Bone marrow (tissue), 2 donors: ENCODE data around the gene NHSL1.

Experiments used
- DNase-seq, 2 donors: peaks; one replicate each; lab custom pipeline; 2025; lab: John Stamatoyannopoulos, UW

Gene NHSL1

GRCh38 chr6:138465007-138465645, 34.2 kb downstream of the NHSL1 start:
- DNase-seq: no peak

DNA sequence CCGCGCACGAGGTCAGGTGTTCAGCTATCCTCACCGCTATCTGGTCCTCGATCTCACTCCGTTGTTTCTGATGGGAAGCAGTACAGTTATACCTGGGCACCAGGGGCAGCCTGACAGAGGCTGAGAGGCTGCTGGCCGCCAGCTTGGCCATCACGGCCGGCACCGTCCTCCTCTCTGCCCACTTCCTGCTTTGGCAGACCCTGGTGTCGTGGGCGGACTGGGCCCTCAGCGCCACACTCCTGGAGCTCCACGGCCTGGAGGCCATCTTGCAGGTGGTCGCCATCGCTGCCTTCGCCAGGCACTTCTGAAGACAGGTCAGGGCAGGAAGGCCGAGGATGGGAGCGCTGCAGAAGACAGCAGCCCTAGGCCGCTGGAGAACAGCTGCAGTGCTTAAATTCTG, 35.2 kb downstream of the NHSL1 start:
- no peak for DNase-seq

DNA sequence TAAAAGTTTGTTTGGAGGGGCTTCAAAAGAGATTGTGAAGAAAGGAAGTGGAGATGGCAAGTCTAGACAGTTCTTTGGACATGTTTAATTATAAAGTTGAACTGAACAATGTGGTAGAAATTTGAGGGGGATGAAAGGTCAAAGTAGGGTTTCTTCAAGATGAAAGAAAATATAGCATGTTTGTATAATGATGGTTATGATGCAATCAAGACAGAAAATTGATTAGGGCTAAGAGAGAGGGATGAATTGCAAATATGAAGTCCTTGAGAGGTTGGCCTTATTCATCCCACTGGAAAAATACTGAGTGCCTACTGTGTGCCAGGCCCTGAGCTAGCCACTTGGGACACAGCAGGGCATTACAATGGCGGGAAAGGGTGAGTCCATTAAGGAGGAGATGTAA, 37.6 kb downstream of the NHSL1 start:
- no peak for DNase-seq

DNA sequence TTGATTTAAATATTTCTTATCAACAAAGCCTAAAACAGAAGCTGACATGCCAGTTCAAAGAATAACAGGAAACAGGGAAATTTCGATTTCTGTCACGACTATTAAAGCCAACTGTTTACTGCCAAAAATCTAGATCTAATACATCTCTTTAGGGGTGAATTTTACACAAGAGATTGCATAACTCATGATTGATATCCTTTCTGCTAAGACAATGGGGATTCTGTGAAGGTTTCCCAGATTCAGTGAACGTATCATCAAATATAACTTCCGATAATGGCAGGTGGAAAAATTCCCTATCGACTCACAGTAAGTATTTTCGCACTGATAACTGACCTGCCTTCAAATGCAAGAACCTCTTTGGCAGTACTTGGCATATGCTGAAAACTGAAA, 42.9 kb downstream of the NHSL1 start:
- DNase-seq: no peak

- DNase-seq: no peak
These were observed 43.4 kb downstream of the NHSL1 start for GRCh38 chr6:138455746-138456400.

- no peak for DNase-seq
These were observed 44.1 kb downstream of the NHSL1 start for GRCh38 chr6:138454981-138455706.

DNA sequence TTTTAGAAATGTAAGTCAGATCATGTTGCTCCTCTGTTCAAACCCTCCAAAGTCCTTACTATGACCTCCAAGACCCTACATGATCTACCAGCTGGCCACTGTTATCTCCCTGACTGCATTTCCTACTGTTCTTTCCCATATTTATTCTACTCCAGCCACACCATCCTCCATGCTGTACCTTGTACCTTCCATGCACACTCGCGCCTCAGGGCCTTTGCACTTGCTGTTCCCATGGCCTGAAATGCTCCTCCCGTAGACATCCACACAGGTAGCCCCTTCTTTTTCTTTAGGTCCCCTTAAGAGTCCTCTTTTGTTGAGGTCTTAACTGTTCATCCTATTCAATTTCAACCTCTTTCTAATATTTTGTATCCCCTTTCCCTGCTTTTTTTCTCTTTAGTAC, 48.3 kb downstream of the NHSL1 start:
- DNase-seq: no peak

DNA sequence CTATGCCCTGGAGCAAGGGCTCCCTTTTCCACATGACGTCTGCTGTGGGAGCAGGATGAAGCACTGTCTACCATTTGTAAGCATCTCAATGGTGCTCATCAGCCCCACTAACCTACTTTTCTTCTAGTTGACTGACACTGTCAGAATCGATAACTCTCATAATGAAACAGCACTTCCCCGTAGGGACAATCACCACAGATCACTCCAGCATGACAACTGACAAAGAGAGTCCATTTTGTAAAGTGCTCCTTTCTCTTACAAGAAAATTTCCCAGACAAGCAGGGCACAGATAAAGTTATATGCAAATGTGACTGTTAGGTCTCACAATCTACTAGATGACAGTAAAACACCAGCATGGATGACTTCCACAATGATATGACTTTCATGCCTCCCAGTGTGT, 48.8 kb downstream of the NHSL1 start:
- DNase-seq: no peak

- DNase-seq: no peak
These were observed 52.5 kb downstream of the NHSL1 start for GRCh38 chr6:138446821-138447220.

DNA sequence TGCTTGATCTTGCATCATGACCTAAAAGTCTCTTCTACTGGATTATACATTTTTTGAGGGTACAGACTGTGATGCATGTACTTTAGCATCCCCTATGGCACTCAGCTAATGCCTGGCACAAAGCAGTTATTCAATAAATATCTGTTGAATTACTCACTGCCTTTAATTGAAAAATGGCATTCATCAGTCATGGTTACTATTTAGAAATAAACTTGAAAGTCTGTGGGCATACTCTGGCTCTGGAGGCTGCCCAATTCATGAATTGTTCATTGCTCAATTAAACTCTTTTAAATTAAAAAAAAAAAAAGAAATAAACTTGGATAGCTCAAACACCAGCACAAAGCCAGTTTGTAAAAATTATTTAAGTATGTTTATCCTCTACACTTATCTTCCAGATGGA, 55.3 kb downstream of the NHSL1 start:
- DNase-seq: no peak

DNA sequence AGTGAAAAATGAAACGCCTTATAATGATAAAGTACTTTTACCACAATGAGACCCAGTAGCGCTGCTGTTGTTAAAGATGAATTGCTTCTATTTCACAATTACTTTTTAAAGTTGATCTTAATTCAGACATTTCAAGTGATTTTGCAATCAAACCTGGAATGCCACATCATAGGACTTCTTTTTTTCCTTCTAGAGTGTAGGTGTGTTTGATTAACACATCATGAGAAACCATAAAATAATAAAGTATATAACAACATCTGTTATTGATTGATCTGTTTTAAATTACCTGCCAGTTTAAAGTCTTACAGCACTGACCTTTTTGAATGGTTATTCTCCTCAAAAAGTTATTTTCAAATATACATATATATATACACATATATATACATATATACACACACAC, 56.6 kb downstream of the NHSL1 start:
- DNase-seq: no peak

GRCh38 chr6:138441965-138442364, 57.3 kb downstream of the NHSL1 start:
- DNase-seq: no peak

GRCh38 chr6:138440758-138441357, 58.4 kb downstream of the NHSL1 start:
- DNase-seq: no peak

DNA sequence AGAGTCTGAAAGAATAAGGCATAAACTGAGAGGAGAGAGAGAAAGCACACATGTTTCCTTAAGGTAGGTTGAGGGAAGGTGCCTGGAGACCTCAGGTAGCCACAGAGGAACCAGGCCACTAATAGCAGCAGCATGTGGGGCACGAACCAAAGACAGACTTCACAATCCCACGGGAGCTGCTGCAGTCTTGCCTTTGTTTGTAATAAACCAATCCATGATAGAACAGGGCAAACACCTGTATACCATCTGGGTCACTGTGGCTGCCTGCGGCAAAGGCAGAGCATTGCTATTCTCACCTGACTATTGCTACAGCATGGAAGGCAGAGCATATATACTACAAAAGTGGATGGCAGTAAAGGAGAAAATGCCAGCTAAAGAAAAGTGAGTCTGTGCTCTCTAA, 59.0 kb downstream of the NHSL1 start:
- no peak for DNase-seq

DNA sequence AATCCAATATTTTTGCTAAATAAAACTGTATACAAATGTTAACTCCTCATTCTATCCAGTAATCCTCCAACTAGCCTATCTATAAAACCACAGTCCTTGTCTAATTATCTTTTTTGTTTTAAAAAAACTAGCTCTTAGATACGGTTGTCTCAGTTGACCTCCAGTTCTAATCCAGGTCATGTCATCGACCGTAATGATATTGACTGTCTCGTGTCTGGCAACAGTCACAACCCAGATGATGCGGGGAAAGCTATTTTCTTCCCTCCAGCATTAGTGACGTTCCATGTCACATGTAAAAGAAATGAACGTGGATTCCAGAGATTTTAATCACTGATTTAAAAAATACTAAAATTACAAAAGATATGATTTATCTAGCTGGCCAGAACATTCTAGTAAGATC, 59.7 kb downstream of the NHSL1 start:
- no peak for DNase-seq

GRCh38 chr6:138434925-138435324, 64.4 kb downstream of the NHSL1 start:
- no peak for DNase-seq

DNA sequence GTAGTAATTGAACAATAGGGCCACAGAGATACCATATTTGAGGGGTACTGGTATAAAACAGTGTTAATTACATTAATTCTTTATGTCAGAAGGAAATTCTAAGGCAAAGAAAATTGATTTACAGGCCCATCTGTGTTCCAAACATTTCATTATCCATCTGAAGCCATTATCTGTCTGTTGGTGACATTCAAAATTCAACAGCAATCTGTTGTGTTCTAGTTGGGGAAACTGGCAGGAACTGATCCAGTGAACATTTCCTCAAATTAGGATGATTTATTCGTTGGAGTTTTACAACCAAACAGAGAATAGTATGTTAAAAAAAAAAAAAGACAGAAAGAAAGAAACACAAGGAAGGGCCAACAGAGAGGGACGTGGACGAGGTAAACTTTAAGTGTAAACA, 65.2 kb downstream of the NHSL1 start:
- DNase-seq: no peak

DNA sequence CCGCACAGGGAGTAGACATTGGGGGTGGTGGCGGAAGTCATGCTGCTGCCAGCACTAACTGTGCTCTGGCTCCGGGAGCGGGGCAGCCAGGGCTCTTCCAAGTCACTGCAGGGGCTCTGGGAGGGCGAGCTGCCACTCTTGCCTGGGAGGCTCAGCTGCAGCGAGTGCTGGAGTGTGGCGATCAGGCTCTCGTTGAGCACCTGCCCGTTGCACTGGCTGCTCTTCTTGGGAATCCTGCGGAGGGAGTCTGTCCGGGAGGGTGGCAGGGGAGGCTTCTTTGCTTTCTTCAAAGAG, 67.3 kb downstream of the NHSL1 start:
- no peak for DNase-seq

DNA sequence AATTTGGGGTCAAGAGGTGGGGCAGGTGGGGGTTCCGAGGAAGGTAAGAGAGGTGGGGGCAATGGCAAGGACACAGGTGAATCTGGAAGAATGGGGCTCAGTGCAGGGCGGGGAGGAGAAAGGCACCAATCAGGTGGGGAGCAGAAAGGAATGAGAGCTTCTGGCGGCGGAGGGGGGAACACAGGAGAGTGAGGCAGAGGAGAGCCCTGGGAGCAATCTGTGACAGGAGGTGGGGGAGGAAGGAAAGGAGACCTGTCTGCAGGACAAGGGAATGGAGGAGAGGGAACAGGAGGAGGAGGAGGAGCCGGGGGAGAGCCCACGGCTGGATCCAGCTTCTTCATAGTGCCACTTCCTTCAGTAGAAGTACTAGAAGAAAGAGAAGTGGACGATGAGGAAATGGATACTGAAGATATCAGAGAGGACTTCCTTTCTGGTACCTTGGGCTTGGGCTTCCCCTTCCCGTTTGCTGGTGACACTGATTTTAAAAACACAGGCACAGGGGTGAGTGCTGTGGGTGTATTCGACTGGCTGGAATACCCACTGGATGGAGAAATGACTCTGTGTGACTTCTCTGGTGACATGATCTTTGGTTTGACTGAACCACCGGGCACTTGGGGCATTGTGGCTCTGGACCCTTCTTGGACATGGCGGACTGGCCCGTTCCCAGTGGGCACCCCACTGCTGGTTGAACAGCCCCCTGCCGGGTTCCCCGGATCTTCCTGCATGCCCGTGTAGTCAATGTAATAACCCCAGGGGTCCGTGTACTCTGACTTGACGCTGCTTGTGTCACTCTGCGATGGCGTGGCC, 67.8 kb downstream of the NHSL1 start:
- no peak for DNase-seq

DNA sequence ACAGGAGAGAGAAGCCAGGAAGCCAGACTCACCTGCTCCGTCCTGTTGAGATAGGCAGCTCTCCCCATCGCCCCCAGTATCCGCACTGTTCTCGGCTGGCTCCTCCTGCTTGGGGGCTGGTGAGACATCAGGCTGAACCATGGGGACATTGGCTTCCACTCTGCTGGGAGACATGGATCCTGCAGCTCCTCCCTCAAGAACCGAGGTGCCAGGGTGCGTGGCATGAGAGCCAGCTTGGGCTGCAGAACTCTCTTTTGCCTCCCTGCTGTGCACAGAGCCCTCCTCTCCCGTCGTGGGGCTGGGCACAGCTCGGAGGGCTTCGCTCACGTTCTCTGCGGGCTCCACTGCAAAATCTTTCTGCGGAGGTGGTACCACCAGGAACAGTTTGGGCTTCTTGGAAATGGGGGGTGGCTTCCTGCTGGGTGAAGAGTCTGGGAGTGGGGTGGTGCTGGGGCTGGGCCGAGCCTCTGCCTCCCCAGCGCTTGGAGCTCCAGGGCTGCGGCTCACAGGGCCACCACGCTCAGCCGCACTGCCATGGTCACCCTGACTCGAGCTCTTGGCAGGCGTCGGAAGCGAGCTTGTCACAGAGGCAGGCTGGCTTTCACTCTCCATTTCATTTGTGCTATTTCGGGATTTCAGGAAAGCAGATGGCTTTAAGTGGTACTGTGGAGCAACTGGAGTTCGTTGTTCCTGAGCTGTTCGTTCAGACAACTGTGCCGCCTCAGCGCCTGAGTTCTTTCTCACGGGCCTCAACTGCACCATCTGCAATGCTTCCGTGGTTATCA, 68.7 kb downstream of the NHSL1 start:
- DNase-seq: no peak

GRCh38 chr6:138429761-138430160, 69.5 kb downstream of the NHSL1 start:
- no peak for DNase-seq
